Raji (cell line): ENCODE measurements around the gene LARP1.

Experiments
- POLR2A ChIP-seq: IDR thresholded peaks from 2 replicates; pipeline ENCODE4 v1.6.1; 2011; ENCODE audit warnings: low read depth, low read length, control low read depth; ENCODE audit not compliant: insufficient read depth

The LARP1 gene

DNA sequence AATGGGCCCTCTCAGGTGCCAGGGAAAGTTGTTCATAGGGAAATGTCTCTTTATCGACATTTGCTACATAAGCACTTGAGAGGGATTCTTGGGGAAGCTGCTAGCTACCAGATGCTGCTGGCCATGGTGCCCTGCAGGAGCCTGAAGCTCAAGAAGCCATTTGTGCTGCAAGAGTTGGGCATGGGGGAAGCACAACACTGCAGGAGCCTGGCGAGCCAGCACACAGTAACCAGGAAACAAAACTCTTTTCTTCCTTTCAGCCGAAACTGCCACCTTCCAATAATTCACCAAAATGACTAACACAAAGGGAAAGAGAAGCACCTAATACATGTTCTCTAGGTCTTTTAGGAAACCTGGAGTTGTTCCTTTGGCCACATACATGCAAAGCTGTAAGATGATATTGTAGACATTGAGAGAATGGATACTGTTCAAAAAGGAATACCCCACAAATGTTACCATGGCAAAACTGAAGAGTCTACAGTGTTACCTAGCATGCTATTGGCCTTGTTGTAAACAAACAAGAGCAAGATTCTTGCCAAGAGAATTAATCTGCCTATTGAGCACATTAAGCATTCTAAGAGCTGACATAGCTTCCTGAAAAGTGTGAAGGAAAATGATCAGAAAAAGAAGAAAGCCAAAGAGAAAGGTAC is 26.1 kb upstream of the LARP1 start:
- no peak for TF ChIP-seq POLR2A

DNA sequence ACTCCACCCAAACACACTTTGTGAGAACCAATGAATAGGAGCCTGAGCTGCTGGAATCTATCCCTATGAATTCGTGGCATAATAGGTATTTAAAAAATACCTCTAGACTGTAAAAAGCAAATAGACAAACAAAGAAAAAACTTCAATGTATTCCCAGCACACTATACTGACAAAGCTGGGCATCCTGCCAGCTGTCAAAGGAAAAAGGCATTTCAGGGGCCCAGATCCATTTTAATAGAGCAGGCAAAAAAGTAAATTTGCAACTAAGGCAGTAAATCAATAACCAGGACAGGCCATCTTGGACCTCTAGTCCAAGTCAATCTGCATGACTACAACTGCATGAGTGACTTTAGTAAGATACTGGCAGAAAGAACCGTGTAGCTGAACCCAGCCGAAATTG is 25.6 kb upstream of the LARP1 start:
- no peak for TF ChIP-seq POLR2A

DNA sequence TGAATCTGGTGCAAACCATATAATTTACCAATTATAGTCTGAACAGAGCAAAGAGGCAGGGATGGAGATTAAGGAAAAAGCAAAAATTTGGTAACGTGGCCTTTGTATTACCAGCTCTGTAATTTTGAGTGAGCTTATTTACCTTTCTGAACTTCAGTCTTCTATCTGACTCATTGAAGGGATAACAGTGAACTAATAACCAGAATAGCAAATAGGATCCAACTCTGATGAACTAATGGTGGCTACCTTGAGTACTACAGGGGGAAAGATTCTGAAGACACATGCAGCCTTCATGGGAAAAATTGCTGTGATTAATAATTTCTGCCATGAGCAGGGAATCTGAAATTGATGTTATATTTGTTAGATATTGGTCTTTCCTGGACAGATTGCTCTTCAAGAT is 23.0 kb upstream of the LARP1 start:
- TF ChIP-seq POLR2A, result no peak

DNA sequence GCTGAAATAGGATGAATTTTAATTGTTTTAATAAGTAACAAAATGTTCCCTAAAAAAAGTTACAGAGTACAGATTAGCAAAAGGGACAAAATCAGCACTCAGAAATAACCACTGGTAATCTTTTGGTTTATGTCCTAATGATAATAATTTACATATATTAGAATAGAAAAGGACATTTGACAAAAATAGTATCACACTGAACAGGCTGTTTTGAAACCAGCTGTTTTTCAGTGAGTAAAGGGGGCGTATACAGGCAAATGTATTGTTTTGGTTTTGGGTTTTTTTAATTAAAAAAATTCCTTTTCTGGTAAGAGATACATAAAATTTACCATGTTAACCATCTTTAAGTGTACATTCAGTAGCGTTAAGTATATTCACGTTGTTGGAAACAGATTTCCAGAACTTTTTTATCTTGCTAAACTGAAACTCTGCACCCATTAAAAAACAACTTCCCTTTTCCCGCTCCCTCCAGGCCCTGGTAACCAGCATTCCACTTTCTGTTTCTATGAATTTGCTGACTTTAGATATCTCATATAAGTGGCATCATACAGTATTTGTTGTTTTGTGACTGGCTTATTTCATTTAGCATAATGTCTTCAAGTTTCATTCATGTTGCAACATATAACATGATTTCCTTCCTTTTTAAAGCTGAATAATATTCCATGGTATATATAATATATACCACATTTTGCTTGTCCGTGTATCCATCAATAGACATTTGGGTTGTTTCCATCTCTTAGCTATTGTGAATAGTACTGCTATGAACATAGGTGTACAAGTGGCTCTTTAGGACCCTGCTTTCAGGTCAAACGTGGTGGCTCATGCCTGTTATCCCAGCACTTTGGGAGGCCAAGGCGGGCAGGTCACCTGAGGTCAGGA is 20.6 kb upstream of the LARP1 start:
- no peak for TF ChIP-seq POLR2A

DNA sequence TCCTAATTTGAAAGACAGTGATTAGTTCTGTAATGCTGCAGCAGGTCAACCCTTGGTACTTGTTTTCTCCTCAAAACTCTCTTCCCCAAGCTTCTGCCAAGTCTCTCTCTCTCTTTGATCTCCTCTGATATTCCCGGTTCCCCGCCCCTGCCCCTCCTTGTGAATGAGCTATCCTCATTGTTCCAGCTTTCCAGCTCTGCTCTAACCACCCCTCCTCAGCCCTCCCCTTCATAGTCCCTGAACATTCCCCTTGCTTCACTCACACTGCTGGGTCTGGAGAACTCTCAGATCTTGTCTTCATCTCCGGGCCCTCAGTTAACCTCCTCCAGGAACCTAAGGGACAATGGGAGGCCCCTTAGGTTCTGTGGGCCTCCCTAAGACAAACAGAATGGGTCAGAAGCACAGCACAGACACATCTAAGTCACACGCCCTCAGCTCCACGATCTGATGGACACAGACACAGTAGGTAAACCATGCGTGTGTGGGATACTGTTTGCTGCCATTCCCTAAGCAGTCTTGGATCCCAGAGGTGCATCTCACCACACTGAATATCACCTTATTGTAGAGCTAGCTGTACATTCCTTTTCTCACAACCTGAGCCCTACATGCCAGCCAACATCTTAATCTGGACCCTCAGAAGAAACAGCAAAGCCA is 17.4 kb upstream of the LARP1 start:
- TF ChIP-seq POLR2A, result no peak

DNA sequence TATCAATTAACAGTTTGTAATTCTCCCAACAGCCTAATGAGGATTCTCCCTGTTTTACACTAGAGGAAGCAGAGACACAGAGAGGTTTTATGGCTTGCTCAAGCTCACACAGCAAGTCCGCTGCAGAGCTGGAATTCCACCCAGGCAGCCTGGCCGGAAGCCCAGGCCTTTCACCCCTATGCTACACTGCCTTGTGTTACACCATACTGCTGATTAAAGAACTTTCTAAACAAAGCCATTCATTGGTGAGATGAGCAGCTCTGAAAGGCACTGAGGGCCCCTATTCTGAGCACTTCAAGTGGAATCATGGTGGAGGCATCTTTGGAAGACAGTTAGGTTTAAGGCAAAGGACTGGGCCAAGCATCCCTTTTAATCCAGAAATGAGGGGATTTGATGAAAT is 14.7 kb upstream of the LARP1 start:
- TF ChIP-seq POLR2A, result no peak

DNA sequence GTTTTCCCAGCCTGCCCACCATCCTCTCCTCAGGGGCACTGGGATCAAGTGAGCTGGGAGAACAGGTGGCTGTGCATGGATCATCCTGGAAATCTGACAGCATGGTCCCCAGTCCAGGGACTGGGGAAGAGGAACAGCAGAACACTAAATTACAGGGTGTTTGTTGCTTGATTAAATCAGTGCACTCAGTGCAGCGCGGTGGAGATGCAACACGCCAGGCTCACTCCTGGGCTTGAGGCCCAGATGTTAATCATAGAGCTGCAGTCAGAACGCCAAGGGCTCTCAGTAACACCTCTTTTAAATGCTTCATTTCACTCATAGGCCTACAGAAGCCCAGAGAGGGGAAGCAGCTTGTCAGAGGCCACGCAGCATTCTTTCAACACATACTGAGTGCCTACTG is 14.2 kb upstream of the LARP1 start:
- no peak for TF ChIP-seq POLR2A

DNA sequence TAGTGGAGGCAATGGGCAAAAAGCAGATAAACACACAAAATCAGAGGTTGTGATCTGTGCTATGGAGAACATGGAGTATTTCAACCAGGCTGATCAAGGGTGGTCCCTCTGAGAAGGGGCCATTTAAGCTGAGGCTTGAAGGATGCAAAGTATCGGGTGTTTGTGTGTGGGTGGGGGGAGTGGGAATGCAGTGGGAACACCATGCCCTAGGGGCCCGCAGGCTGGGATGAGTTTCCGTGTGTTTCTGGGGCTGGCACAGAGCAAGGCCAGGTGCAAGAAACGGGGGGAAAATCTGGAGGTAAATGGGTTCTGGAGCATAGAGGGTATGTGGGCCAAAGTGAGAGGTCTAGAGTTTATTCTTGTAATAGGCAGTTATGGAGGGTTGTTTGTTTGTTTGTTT is 13.8 kb upstream of the LARP1 start:
- no peak for TF ChIP-seq POLR2A

DNA sequence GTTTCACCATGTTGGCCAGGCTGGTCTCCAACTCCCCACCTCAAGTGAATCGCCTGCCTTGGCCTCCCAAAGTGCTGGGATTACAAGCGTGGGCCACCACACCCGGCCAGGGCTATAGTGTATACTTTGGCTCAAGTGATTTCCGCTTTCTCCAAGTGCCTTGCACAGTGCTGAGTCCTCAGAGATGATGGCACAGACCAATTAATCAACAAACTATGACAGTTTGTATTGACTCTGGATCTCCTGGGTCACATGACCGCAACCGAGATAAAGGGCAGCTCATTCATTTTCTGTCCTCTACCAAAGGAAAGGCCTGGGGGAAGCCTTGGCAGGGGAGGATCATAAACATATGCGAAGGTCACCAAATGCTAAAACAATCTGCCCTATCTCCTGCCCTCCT is 11.4 kb upstream of the LARP1 start:
- no peak for TF ChIP-seq POLR2A

DNA sequence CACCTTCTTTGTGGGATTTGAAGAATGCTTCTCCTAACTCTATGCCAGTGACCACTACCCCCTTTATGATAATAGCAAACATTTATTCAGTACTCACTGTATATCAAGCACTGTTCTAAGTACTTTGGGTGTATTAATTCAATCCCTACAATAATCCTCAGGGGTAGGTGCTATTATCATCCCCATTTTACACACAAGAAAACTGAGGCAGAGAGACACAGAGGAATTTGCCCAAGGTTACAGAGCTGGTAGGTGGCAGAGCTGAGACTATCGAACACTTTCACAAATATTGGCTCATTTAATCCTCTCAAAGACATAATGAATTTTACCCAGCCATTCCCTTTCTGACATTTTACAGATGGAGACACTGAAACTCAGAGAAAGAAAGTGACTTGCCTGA is 9.8 kb upstream of the LARP1 start:
- TF ChIP-seq POLR2A, result no peak

DNA sequence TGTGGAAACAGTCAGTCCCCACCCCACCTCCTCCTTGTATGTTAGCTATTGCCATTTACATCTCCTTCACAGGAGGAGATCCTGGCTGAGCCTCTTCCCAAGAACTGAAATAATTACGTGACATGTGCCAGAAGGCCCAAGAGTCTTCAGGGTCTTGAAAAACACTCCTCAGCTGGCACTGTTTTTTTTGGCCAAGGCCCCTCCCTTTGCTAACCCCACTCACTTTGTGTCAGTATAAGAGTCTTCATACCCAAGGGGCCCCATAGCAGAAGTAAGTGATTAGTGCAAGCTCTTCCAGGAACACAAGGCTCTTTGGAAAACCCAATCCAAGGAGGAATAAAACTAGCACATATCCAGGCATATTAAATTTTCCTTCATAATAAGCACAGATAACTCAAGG is 5.7 kb upstream of the LARP1 start:
- no peak for TF ChIP-seq POLR2A

DNA sequence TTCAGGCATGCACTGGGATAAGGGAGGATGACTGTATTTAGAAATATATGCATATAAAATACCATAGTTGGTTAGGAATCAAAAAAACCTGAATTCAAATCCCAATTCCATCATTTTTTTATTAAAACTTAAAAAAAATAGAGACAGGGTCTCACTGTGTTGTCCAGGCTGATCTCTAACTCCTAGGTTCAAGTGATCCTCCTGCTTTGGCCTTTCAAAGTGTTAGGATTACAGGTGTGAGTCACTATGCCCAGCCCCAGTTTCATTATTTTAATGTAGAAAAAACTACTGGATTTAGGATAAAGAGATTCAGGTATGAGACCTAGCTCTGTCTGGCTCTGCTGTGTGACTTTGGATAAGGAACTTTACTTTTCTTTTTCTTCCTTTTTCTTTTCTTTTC is 3.3 kb upstream of the LARP1 start:
- no peak for TF ChIP-seq POLR2A

DNA sequence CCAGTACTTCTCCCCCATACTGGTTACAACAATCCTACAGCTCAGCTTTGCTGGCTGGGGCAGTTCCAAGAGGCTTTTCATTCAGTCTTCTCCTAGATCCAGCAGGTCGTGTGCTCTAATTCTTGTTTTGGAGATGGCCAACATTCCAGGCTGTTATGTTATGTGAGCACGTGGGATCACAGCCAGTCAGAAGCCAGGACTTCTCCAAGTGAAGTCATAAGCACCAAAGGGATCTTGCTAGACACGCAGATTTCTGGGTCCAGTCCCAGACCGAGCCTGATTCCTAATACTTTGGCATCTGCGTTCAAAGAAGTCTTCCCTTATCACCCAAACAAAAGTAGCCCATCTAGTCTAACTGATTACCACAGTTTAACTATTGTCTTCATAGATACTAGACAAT is 1.4 kb upstream of the LARP1 start:
- TF ChIP-seq POLR2A, result peak; percentile 9; the same call in 1 of the 2 replicates

DNA sequence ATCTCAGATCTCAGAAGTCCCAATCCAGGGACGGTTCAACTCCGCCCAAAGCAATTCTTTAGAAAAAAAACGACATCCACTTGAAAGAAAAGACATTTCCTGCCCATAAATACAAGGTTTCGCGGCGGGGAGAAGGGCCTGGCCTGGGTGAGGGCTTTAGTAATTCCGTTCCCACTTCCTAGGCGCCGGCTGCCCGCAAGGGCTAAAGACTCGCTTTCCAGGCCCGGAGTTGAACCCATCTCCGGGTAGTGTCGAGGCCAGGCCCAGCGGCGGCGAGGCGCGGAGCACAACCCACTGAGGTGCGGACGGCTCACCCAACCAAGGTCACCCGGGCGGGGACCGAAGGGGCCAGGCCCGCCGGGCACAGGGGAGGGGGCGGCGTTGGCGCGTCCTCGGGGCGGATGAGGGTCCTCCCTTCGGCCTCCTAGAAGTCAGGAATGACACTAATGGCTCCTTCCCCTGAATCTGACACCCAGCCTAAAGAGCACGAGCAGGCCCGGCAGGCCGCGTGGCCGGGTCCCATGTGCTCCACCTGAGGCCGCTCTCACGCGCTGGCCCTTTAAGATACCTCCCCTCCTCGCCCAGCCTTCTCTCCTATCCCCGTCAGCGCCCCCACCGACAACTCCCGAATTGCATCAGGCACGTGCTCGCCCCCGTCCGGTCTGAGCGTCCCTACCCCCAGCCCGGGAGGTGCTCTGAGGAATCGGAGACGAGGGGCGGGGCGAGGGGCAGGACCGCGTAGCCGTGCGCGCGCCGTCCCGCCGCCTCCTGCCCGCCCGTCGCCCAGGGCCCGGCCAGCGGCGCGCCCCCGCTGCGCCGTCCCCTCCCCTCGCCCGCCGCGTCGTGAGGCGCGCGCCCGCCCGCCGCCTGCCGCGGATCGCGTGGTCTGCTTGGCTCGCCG is 467 bp upstream of the LARP1 start:
- TF ChIP-seq POLR2A, result peak; percentile 85
